ENCODE results near the gene SLC30A3.

- TF ChIP-seq CTCF (conservative IDR thresholded peaks at IDR 0.05; ENCODE audit: low read depth, low read length) (no peak), ELK1 (IDR thresholded peaks at IDR 0.05; ENCODE audit: borderline replicate concordance, low read depth, low read length) (no peak), POLR2A (IDR thresholded peaks at IDR 0.05; ENCODE audit: low read depth, low read length) (no peak), SMC3 (IDR thresholded peaks at IDR 0.05; ENCODE audit: low read depth, low read length) (no peak), CEBPB (IDR thresholded peaks at IDR 0.05; ENCODE audit: low read depth, low read length) (no peak), MAFK (IDR thresholded peaks at IDR 0.05; ENCODE audit: low read depth, low read length) (no peak), RAD21 (IDR thresholded peaks at IDR 0.05; ENCODE audit: low read length) (no peak), USF2 (IDR thresholded peaks at IDR 0.05; ENCODE audit: low read depth, low read length) (no peak), NFE2L2 (IDR thresholded peaks at IDR 0.05; ENCODE audit: low read depth, low read length) (no peak), FOS (IDR thresholded peaks at IDR 0.05; ENCODE audit: low read depth, low read length) (no peak), RCOR1 (IDR thresholded peaks at IDR 0.05; ENCODE audit: insufficient replicate concordance, low read length) (no peak), CHD1 (IDR thresholded peaks at IDR 0.05; ENCODE audit: low read depth, low read length) (no peak)
Measured at GRCh38 chr2:27238976-27239375, 23.9 kb downstream of the SLC30A3 start.

Data from IMR-90 (cell line).